Dedifferentiated amniotic fluid mesenchymal stem cell (primary cell): Measurements from ENCODE around the gene BRD3.
A peak's percentile ranks its signal among the peaks of the same experiment; 100 is the strongest.
"Not testable (repeated sequence)": the region's sequence is repeated elsewhere in the genome, so short reads cannot be mapped to it uniquely, and the experiment has no call there.

Experiments used
- DNase-seq: peaks from one replicate; pipeline ENCODE4 v3.0.0-alpha.2; 2016; ENCODE audit errors: extremely low spot score

Gene BRD3

DNA sequence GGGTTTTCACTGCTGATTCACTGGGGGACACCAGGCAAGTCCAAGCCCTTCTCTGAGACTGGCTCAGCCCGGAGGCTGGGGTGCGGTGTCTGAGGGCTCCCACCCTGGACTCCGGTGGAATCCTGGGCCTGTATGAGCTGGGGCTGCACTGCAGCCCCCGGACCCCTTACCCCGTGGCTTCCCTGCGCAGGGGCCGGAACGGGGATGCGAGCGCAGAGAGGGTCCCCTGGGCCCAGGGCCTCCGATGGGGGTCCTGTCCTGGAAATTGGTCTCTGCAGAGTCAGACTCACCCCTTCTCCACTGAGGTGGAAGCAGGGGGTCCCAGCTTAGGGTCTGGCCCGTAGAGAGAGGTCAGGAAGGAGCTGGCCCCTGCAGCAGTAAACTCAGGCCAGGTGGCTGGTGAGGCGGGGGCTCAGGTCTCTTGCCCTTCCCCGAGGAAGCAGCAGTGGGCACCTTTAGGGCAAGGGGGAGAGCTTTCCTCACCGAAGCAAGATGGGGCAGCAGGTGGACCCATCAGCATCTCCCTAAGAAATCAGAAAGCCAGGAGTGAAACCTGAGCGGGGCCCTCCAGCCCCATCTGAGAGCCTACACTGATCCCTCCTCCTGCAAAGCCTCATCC is 74.1 kb downstream of the BRD3 start:
- no peak for DNase-seq

DNA sequence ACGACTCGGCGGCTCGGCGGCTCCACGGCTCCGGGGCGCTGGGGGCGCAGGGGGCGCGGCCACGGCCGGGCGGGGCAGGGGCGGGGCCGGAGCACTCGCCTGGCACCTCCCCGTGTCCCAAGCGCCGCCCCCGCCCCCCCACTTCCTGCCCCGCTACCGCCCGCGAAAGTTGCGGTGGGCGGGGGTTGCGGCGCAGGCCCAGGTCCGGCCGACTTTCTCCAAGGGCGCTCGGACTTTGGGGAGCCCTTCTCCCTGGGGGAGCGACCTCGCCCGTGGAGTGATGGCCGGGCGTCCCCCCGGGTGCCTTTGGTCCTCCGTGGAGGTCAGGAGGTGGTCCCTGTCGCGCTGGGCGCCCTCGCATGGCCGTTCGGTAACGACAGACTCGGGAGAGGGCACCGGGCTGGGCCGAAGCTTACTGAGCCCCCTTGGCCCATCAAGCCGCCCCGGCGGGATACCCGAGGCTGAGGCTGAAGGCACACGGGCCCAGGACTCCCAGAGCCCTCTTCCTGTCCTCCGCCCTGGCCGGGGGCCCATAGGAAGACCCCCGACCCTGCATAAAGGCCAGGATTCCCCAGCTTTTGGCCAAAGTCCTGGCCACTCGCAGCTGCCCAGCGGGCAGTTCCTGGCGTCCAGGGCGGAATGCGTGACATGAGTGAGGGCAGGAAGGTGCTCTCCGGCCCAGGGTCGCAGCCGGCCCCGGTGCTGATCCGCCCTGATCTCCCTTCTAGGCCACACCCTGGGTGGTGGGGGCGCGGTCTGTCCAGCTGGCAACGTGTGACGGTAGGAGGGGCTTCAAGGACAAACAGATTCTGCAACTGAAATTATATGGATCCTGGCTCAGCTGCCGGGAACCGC is 74.8 kb downstream of the BRD3 start:
- peak; percentile 69 for DNase-seq

DNA sequence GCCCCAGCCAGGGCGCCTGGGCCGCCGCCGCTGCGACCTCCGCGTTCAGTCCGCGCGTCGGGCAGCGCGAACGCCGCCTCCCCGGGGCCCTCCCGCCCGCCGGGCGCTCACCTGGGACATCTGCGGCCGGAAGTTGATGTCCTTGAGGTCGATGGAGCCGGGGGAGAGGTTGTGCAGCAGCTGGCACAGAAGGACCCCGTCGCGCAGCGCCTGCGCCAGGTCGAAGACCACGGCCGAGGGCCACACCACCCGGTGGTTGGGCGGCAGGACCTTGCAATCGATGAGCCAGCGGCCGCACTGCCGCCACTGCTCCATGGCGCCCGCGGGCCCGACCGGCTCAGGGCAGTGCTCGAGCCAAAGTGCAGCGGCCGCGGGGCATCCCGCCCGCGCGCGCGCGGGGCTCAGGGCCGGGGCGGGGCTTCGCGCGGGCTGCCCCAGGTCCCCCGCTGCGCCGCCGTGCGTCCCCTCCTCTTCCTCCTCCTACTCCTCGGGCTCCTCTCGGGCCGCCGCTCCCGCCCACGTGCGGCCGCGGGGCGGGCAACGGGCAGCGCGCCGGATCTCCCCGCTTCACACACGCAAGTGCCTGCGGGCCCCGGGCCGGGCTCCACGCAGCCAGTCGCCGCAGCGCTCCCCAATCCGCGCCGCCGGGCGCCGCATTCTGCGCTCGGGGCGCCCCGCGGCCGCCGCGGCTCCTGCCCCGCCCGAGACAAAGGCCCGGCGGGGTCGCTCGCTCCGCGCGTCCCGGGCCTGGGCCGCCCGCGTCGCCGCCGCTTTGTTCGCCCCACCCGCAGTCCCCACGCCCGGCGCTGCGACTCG is 75.7 kb downstream of the BRD3 start, which contains the start of gene VAV2:
Gene VAV2 (minus strand): TSS at position 361 of the 816 bp plus-strand sequence. CDS start 46 bp downstream, at position 315.
- peak; percentile 18 for DNase-seq

DNA sequence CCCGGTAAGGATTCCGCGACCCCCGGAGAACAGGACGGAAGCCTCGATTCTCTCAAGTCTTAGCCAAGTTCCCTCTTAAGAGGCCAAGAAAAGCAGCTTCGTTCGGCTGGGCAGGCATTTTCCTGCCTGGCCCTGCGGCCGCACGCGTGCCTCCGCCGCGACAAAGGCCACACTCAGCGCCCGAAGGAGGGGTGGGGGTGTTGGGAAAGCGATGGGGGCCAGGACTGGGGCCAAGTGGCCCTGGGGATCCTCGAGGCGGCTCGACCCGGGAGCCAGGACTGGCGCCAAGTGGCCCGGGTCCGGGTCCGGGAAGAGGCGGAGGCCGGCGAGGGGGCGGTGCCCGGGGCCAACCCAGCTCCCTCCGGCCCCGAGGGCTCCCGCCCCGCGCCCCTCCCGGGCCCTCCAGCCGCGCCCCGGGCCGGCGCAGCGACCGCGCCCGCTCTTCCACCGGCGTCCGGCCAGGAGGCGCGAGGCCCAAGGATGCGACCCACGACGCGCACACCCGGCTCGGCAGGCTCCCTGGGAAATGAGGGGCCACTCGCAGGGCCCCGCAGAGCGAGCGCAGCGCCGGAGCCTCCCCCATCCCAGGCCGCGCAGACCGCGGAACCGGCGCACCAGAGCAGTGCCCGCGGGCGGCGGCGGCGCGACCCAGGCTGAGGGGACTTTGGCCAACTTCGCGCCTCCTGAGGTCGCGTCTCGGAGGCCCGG is 76.5 kb downstream of the BRD3 start:
- DNase-seq: no peak

DNA sequence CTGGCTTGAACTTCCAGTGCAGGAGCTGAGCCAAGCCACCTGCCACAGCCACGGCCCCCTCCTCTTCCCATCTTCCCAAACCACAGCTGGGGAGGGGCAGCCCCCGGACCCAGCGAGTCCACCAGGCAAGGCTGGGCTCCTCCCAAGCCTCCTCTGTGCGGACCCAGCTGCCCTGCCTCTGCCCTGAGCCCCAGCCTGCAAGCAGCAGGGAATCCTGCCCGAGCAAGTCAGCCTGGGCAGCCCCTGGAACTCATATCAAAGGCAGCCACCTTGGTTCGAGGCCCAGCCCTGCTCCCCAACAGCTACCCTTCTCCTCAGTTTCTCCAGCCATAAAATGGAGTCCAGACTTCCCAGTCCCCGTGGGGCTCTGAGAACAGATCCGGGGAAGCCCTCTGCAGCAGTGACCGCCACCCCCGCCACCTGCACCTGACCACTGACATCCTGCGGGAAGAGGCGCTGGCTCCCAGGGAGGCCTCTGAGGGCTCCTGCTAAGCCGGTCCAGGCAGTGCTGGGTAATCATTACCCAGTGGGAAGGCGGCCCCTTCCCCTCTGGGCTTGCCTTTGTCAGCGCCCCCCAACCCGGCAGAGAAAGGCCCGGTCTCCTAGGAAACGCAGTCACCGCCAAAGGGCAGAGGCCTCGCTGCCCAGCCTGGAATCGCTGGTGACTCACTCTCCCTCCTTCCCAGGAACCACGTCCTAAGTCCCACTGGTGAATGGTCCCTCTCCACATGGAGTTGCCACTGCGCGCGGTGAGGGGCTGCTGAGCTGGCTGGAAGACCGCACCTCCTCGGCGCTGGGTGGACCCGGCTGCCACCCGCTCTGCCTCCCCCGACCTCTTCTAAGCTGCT is 77.2 kb downstream of the BRD3 start:
- peak; percentile 58 for DNase-seq

DNA sequence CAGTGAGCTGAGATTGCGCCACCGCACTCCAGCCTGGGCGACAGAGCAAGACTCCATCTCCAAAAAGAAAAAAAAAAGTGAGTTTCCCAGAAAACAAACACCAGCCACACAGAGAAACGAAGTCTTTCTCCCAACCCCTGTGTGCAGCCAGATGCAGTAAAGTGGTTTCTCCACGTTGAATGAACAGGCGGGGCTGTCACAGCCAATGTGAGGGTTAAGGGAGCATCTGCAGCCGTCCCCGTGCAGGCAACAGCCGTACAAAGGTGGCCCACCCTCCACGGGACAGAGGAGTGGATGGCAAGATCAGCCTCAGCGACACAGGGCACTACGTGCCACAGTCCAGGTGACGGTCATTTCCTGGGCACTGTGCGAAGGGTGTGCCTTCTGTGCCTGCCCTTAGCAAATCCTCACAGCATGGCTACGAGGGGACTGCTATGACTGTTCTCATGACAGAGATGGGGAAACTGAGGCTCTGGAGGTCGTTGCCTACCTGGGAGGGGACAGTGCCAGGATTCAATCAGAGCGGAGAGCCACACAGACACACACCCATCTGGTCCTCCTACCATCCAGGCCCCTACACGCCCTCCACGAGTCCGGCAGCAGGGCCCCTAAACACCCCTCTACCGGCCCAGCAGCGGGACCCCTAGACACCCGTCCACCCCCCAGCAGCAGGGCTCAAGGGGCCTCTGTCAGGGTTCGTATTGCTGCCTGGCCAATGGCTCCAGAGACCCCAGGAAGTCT is 78.0 kb downstream of the BRD3 start:
- no peak for DNase-seq

DNA sequence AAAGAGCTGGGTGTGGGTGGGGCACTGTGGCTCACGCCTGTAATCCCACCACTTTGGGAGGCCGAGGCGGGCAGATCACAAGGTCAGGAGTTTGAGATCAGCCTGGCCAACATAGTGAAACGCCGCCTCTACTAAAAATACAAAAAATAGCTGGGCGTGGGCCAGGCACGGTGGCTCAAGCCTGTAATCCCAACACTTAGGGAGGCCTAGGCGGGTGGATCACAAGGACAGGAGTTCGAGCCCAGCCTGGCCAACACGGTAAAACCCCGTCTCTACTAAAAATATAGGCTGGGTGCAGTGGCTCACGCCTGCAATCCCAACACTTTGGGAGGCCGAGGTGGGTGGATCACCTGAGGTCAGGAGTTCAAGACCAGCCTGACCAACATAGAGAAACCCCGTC is 79.1 kb downstream of the BRD3 start:
- not testable (repeated sequence) for DNase-seq

DNA sequence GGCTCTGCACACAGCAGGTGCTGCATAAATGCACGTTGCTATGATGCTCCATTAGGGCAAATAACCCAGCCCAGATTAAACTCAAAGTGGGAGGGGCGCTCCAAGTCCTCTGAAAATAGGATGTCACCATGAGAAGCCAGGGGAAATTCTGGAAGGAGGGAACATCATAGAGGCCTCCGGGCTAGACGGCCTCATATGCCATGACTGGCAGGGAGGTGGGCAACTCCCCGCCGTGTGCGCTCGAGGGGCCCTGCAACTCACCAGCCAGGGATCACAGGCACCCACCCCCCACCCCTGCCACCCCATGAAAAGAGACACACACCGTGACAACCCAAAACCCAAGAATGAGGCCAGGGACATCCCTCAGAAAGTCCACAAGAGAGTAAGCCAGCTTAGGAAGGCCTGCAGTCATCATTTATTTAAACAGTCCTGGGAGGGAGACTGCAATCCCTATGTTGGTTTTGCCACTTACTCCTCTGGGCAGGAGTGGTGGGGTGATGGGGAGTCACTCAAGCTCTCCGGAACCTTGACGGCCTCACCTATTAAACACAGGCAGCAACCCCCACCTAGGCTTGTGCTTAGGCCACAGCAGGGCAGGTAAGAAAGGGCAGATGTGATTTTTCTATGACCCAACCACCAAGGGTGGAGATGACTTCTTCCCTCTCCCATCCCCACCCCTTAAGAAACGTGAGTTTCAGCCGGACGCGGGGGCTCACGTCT is 79.7 kb downstream of the BRD3 start:
- no peak for DNase-seq

DNA sequence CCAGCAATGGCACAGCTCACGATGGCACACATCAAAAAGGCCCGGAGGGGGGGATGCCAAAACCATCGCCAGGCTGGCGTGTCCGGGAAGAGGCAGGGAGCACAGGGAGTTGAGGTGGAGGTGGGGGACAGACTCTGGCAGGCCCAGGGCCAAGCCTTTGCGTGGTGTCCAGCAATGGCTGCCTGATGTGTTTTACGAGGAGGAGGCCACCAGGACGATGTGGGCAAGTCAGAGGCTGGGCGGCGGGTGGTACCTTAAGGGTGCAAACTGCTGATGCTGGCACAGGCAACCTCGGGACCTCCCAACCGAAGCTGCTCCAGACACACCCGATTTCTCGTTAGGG is 80.4 kb downstream of the BRD3 start:
- DNase-seq: no peak

DNA sequence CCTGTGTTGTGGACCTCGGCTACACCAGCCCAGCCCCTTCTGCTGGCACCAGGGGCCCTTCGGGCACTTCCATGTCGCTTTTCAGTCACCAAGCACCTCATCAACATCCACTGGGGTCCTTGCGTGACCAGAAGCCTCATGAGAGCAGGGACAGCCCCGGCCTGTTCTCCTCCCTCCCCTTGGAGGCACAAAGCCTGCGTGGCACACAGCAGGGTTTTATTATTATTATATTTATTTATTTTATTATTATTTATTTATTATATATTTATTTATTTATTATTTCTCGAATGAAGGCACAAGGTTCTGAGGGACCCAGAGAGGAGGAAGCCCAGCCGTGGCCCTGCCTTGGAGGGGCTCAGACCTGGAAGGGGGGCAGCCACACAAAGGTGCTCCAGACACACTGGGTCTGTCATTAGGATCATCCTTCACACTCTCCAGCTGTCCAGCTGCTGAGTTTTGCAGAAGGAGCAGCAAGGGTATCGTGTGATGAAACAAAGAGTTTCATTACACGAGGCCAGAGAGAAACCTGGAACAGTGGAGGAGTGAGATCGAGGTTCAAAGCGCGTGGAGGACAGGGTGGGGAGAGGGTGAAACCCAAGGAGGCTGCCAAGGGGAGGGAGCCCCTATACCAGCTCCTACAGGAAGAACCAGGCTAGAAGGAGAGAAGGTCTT is 80.9 kb downstream of the BRD3 start:
- DNase-seq: no peak

DNA sequence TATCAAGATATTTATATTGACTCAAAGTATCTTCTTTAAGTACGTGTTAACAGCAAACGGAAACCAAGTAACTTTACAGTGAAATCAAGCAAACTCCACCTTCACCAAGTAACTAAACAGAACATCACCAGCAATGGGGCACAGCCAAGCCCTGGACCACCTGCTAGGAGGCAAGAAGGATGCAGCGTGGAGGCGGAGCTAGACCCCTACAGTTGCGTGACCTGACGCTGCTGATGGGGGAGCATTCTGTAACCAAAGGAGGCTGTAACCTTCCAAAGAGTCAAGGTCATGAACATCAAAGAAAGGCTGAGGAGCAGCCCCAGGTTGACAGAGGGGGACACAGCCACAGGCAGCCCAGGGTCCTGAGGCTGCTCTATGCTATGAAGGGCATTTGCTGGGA is 81.8 kb downstream of the BRD3 start:
- DNase-seq: no peak

DNA sequence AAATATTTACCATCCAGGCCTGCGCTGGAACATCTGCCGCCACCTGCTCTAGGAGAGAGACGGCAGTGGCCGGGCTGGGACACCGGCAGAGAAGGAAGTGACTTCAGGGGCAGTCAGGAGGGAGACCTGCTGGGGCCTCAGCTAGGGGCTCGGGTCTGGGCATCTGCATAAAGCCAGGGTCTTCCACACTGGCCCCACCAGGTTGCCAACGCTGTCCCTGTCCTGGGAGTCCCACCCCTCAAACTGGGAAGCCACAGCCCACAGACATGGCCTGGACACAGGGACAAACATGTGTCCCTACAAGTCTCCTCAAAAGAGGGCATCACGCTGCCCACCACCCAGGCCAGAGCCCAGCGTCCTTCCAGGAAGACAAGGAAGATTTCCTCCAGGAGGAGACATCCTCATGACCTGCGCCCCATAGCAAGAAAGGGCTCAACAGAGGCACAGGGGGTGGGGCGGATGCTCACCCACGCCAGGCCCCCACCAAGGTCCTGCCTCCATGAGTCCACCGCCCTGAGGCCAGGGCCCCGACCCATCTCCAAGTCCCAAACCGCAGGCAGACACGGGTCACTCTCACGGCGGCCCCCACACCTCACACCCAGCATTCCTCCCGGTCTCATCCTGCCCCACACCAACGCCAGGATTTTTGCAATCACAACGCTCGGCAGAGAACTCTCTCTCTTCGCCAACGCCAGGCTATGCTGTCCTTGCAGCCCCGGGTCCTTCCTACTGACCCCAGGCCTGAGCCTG is 84.7 kb downstream of the BRD3 start:
- no peak for DNase-seq

DNA sequence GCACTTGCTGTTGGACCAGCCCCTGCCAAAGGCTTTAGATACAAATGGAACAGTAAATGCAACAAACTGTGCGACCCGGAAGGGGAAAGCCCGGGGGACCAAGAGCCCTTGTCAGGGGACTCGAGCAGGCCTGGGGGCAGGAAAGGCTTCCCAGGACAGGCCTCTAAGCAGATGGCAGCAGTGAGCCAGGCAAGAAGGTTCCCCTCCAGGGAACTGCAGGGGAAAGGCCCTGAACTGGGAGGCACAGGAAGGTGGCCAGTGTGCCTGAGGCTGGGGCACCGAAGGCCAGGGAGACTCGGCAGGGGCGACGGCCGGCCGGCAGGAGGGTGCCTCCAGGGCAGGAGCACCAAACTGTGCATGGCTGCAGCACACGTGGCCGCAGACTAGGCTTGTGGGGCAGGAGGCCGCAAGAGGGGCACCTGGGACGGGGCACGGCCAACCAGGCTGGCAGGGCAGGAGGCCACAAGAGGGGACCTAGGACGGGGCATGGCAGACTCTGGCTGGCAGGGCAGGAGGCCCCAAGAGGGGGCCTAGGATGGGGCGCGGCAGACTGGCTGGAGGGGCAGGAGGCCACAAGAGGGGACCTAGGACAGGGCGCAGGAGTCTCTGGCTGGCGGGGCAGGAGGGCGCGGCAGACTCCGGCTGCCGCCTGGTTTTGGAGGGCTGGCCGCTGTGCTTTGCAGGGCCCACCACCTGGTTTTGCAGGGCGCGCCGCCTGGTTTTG is 85.7 kb downstream of the BRD3 start:
- no peak for DNase-seq

DNA sequence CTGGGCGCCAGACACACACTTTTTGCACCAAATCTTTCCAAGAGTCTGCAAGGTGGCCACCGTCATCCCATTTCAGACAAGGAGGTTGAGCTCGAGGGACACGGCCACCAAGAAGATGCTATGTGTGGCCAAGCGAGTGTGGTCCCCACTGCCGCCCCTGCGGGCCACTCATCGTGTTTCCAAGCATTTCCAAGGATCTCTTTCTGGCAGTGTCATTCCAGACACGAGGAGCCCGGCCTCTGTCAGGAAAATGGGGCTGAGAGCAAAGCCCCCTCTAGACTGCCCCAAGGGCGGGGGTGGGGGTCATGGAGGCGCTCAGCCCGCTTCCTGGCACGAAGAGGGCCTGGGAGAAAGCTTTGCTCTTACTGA is 86.3 kb downstream of the BRD3 start:
- no peak for DNase-seq

DNA sequence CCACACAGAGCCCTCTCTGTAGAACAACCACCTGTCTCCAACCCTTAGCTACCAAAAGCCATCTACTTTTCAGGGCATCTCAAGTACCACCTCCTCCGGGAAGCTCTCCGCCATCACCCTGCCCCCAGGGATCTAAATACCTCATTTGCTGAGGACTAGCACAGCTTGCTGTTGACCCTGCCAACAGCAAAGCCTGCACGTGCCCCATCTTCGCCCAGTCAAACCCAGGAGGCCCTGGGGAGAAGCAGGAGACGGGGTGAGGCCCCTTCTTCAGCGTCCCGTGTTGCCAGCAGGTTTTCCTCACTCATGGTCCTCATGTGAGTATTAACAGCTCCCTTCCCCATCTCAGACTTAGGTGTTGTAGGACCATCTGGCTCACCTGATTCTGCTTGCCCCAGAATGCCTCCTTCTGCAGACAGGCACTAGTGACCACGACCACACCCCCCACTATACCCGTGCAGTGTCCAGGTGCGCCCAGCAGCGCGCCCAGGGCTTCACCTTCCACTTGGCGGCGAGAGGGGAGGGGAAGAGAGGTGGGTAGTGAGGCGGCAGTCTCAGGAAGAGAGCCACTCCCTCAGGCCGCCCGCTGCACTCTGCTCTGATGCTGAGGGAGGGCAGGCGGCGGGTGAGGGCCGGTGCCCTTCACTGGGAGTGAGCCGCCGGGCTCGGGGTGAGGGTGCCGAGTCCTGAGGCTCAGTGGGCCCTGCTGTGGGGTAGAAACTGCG is 86.8 kb downstream of the BRD3 start:
- no peak for DNase-seq
